Upper lobe of left lung (tissue), 4 donors: ENCODE results near the gene MS4A6E.

Experiments
- CTCF ChIP-seq, 6 experiments: fragments of 450-650 bp in 4 of 6; fragments of 200-600 bp in 2 of 6; sonication (generic) in 2 of 6; IDR thresholded peaks; one replicate each; pipeline ENCODE4 v1.5.1; 2016 to 2019; ENCODE audit warnings: antibody characterized with exemption in 6 of 6
- POLR2A ChIP-seq, 4 donors: fragments of 450-650 bp; IDR thresholded peaks; one replicate each; pipeline ENCODE4 v1.5.1; 2016 to 2017; ENCODE audit warnings: antibody characterized with exemption in 4 of 4, mild to moderate bottlenecking in 2 of 4
- POLR2AphosphoS5 ChIP-seq, 2 donors: sonication (generic); formaldehyde crosslinking; IDR thresholded peaks; one replicate each; pipeline ENCODE4 v1.5.1; 2017; ENCODE audit warnings: antibody characterized with exemption in 2 of 2

GRCh38 chr11:60332846-60333245, 5.8 kb downstream of the MS4A6E start:
- TF ChIP-seq POLR2AphosphoS5 (IDR thresholded peaks at IDR 0.05) = no peak
- no peak for TF ChIP-seq CTCF (IDR thresholded peaks at IDR 0.05)
- peak in 1 of 4 donors; percentile 30 for TF ChIP-seq POLR2A (IDR thresholded peaks at IDR 0.05)
